Activated CD8-positive, alpha-beta T cell treated with anti-CD3 and anti-CD28 coated beads for 36 hours (primary cell): ENCODE data around the gene NUDT8. TPM values are rescaled to one million over a fixed set of nuclear protein-coding genes. Genes with fewer than 3 reads are reported as not detected.
"Not testable (repeated sequence)": the region's sequence is repeated elsewhere in the genome, so short reads cannot be mapped to it uniquely, and the experiment has no call there.

Source experiments
- ATAC-seq: fragments of 200-7000 bp; cut with Tn5 transposase; one replicate; pipeline ENCODE4 v1.10.0; 2021; ENCODE audit warnings: mild to moderate bottlenecking, moderate library complexity
- CTCF ChIA-PET: fragments of 350-600 bp; sonication (Branson Sonifier 250); formaldehyde crosslinking; loops from one replicate; lab custom pipeline; 2021; ENCODE audit warnings: antibody characterized with exemption; lab: Charles Lee
- POLR2A ChIA-PET: fragments of 350-600 bp; sonication (Branson Sonifier 250); formaldehyde crosslinking; loops from one replicate; lab custom pipeline; 2021; ENCODE audit warnings: antibody characterized with exemption; lab: Charles Lee
- DNase-seq: peaks from one replicate; pipeline ENCODE4 v3.0.0-alpha.2; 2020
- H3K27ac Mint-ChIP-seq: one replicate; pipeline ENCODE4 v1.8.0; 2021; ENCODE audit warnings: mild to moderate bottlenecking, mixed read lengths
- H3K27me3 Mint-ChIP-seq: one replicate; pipeline ENCODE4 v1.8.0; 2021; ENCODE audit warnings: mixed read lengths
- H3K36me3 Mint-ChIP-seq: one replicate; pipeline ENCODE4 v1.8.0; 2021; ENCODE audit warnings: low read depth, mixed read lengths
- H3K4me1 Mint-ChIP-seq: one replicate; pipeline ENCODE4 v1.8.0; 2021; ENCODE audit warnings: low read depth, mixed read lengths
- H3K4me3 Mint-ChIP-seq: one replicate; pipeline ENCODE4 v1.8.0; 2021; ENCODE audit warnings: mild to moderate bottlenecking, moderate library complexity, mixed read lengths
- H3K9me3 Mint-ChIP-seq: one replicate; pipeline ENCODE4 v1.8.0; 2021; ENCODE audit warnings: mixed read lengths
- intact Hi-C: fragments of 100-400 bp; cut with micrococcal nuclease; formaldehyde crosslinking; loops from one replicate; pipeline ENCODE4 v1.10.0; 2022
- total RNA-seq, 2 experiments: library from RNA; stranded (reverse); gene quantifications; one replicate each; pipeline ENCODE4 v1.2.3, GENCODE V29; 2021
- TF ChIP-seq, protein P1 (sequence below): fragments of 200-600 bp; IDR thresholded peaks from one replicate; pipeline ENCODE4 v1.8.0; 2022; ENCODE audit warnings: antibody characterized with exemption, mild to moderate bottlenecking

The NUDT8 gene
- total RNA-seq, 2 experiments from 2014 or later = 35.5 to 39.5 TPM

- no peaks in the 10 kb centered on the region for H3K36me3 Mint-ChIP-seq
- ChIA-PET CTCF (no interaction called here), POLR2A (interaction anchor here (1.8 kb wide), 1 partner anchor 28 kb away, joined by 7 read pairs; the partner anchor contains the start of gene NUDT8)
- no peaks in the 10 kb centered on the region for H3K9me3 Mint-ChIP-seq
- ATAC-seq (no peak), DNase-seq (no peak)
- intact Hi-C loops = no loop called here
- TF ChIP-seq, protein P1, sequence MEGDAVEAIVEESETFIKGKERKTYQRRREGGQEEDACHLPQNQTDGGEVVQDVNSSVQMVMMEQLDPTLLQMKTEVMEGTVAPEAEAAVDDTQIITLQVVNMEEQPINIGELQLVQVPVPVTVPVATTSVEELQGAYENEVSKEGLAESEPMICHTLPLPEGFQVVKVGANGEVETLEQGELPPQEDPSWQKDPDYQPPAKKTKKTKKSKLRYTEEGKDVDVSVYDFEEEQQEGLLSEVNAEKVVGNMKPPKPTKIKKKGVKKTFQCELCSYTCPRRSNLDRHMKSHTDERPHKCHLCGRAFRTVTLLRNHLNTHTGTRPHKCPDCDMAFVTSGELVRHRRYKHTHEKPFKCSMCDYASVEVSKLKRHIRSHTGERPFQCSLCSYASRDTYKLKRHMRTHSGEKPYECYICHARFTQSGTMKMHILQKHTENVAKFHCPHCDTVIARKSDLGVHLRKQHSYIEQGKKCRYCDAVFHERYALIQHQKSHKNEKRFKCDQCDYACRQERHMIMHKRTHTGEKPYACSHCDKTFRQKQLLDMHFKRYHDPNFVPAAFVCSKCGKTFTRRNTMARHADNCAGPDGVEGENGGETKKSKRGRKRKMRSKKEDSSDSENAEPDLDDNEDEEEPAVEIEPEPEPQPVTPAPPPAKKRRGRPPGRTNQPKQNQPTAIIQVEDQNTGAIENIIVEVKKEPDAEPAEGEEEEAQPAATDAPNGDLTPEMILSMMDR = no peak
- peaks cover 16% of the 10 kb centered on the region for H3K27me3 Mint-ChIP-seq
- H3K4me3 Mint-ChIP-seq = no peak overlapping the region
- H3K27ac Mint-ChIP-seq = no peak overlapping the region
- H3K4me1 Mint-ChIP-seq = peaks cover 12% of the 10 kb centered on the region
These were observed 28.6 kb downstream of the NUDT8 start for GRCh38 chr11:67601098-67601497.

GRCh38 chr11:67600324-67601029 is 29.3 kb downstream of the NUDT8 start:
- ATAC-seq (no peak), DNase-seq (no peak)
- Mint-ChIP-seq H3K4me3 (no peak overlapping the region), H3K9me3 (no peaks in the 10 kb centered on the region), H3K27me3 (peaks cover 16% of the 10 kb centered on the region), H3K27ac (no peak overlapping the region), H3K4me1 (peaks cover 9% of the 10 kb centered on the region), H3K36me3 (no peaks in the 10 kb centered on the region)
- TF ChIP-seq, protein P1 = no peak
- CTCF ChIA-PET = interaction anchor here (1.0 kb wide), 1 partner anchor 137 kb away, joined by 3 read pairs; no protein-coding TSS in a partner anchor
- POLR2A ChIA-PET = no interaction called here
- intact Hi-C loops = no loop called here

- Mint-ChIP-seq H3K4me3 (no peak overlapping the region), H3K36me3 (no peaks in the 10 kb centered on the region), H3K27ac (no peak overlapping the region), H3K27me3 (peaks cover 16% of the 10 kb centered on the region), H3K9me3 (no peaks in the 10 kb centered on the region), H3K4me1 (peaks cover 9% of the 10 kb centered on the region)
- CTCF ChIA-PET = no interaction called here
- POLR2A ChIA-PET = no interaction called here
- intact Hi-C loops = no loop called here
- DNase-seq (no peak), ATAC-seq (no peak)
- TF ChIP-seq, protein P1 = no peak
These were observed 30.6 kb downstream of the NUDT8 start for GRCh38 chr11:67599149-67599548.

GRCh38 chr11:67597963-67598362 is 31.8 kb downstream of the NUDT8 start:
- H3K9me3 Mint-ChIP-seq, POLR2A ChIA-PET, CTCF ChIA-PET, H3K36me3 Mint-ChIP-seq, intact Hi-C loops, H3K4me3 Mint-ChIP-seq, DNase-seq, H3K27ac Mint-ChIP-seq, H3K4me1 Mint-ChIP-seq, ATAC-seq: not testable (repeated sequence)
- H3K27me3 Mint-ChIP-seq = peaks cover 16% of the 10 kb centered on the region

GRCh38 chr11:67597458-67597857 is 32.3 kb downstream of the NUDT8 start:
- POLR2A ChIA-PET, H3K4me3 Mint-ChIP-seq, intact Hi-C loops, CTCF ChIA-PET, ATAC-seq, H3K36me3 Mint-ChIP-seq, H3K4me1 Mint-ChIP-seq, H3K9me3 Mint-ChIP-seq, H3K27ac Mint-ChIP-seq, DNase-seq: not testable (repeated sequence)
- H3K27me3 Mint-ChIP-seq = peaks cover 12% of the 10 kb centered on the region

DNA sequence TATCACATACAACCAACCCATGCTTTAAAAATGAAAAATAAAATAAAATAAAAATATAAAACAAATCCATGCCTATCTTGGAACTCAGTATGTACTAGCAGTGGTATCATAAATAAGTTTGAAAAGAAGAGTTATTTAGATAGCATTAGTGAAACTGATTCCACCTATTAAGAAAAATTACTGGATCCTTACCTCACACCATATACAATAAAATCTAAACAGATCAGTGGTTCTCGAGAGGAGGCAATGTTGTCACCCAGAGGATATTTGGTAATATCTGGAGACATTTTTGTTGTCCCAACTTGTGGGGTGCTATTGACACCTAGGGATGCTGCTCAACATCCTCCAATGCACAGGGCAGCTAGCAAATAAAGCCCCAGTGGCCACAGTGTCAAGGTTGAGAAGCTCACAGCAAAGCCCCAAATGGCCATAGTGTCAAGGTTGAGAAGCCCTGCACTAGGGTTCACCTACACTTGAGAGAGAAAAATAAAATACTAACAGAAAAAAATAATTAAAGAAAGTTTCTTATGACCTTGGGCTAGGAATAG is 32.9 kb downstream of the NUDT8 start:
- Mint-ChIP-seq H3K27me3 (peaks cover 12% of the 10 kb centered on the region), H3K36me3 (no peaks in the 10 kb centered on the region), H3K4me3 (no peak overlapping the region), H3K9me3 (no peaks in the 10 kb centered on the region), H3K4me1 (peaks cover 9% of the 10 kb centered on the region), H3K27ac (no peak overlapping the region)
- TF ChIP-seq, protein P1 = no peak
- CTCF ChIA-PET = no interaction called here
- ATAC-seq (no peak), DNase-seq (no peak)
- POLR2A ChIA-PET = interaction anchor here (1.0 kb wide), 1 partner anchor 13 kb away, joined by 3 read pairs; no protein-coding TSS in a partner anchor
- intact Hi-C loops = no loop called here
